Activated T-helper 17 cell treated with anti-CD3 and anti-CD28 coated beads, Interleukin-2, amount 50 U/mL, for 72 hours (primary cell): ENCODE data around the gene FHL2. TPM values are rescaled to one million over a fixed set of nuclear protein-coding genes. Genes with fewer than 3 reads are reported as not detected.

ENCODE experiments used
- ATAC-seq: fragments of 150-1000 bp; cut with Tn5 transposase; replicated peaks from 2 replicates; pipeline ENCODE4 v1.10.0; 2021; ENCODE audit warnings: mild to moderate bottlenecking, moderate library complexity
- H3K27ac Mint-ChIP-seq: one replicate; pipeline ENCODE4 v1.8.0; 2022; ENCODE audit warnings: mixed read lengths
- H3K27me3 Mint-ChIP-seq: one replicate; pipeline ENCODE4 v1.8.0; 2022; ENCODE audit warnings: mixed read lengths
- H3K36me3 Mint-ChIP-seq: one replicate; pipeline ENCODE4 v1.8.0; 2022; ENCODE audit warnings: low read depth, mild to moderate bottlenecking, mixed read lengths
- H3K4me1 Mint-ChIP-seq: one replicate; pipeline ENCODE4 v1.8.0; 2022; ENCODE audit warnings: mixed read lengths
- H3K4me3 Mint-ChIP-seq: one replicate; pipeline ENCODE4 v1.8.0; 2022; ENCODE audit warnings: mild to moderate bottlenecking, mixed read lengths
- H3K9me3 Mint-ChIP-seq: one replicate; pipeline ENCODE4 v1.8.0; 2022; ENCODE audit warnings: mixed read lengths
- total RNA-seq, 2 donors: library from RNA; stranded (reverse); gene quantifications; one replicate each; pipeline ENCODE4 v1.2.3, GENCODE V29; 2022

The FHL2 gene
- total RNA-seq, 2 donors from 2014 or later: 2.2 to 2.3 TPM

- Mint-ChIP-seq H3K27ac (no peak overlapping the region), H3K4me1 (peaks cover 4% of the 10 kb centered on the region), H3K27me3 (peaks cover 19% of the 10 kb centered on the region), H3K36me3 (no peaks in the 10 kb centered on the region), H3K9me3 (no peaks in the 10 kb centered on the region), H3K4me3 (peak overlapping the region; percentile 31)
- ATAC-seq: no peak
Measured at GRCh38 chr2:105397025-105397722, 1.7 kb downstream of the FHL2 start.

GRCh38 chr2:105396254-105397024, 2.4 kb downstream of the FHL2 start:
- Mint-ChIP-seq H3K27me3 (peaks cover 16% of the 10 kb centered on the region), H3K4me3 (no peak overlapping the region), H3K36me3 (no peaks in the 10 kb centered on the region), H3K4me1 (peaks cover 4% of the 10 kb centered on the region), H3K9me3 (no peaks in the 10 kb centered on the region), H3K27ac (peak overlapping the region; percentile 34)
- ATAC-seq: peak; percentile 86

GRCh38 chr2:105395691-105396090, 3.2 kb downstream of the FHL2 start:
- no peaks in the 10 kb centered on the region for H3K36me3 Mint-ChIP-seq
- no peak overlapping the region for H3K4me3 Mint-ChIP-seq
- H3K27ac Mint-ChIP-seq: no peak overlapping the region
- peaks cover 4% of the 10 kb centered on the region for H3K4me1 Mint-ChIP-seq
- H3K27me3 Mint-ChIP-seq: peaks cover 16% of the 10 kb centered on the region
- ATAC-seq: no peak
- no peaks in the 10 kb centered on the region for H3K9me3 Mint-ChIP-seq

GRCh38 chr2:105394951-105395611, 3.8 kb downstream of the FHL2 start:
- Mint-ChIP-seq H3K27ac (no peak overlapping the region), H3K27me3 (peaks cover 16% of the 10 kb centered on the region), H3K4me1 (peaks cover 4% of the 10 kb centered on the region), H3K36me3 (no peaks in the 10 kb centered on the region), H3K9me3 (no peaks in the 10 kb centered on the region), H3K4me3 (no peak overlapping the region)
- ATAC-seq: no peak

- Mint-ChIP-seq H3K27me3 (peaks cover 9% of the 10 kb centered on the region), H3K36me3 (no peaks in the 10 kb centered on the region), H3K4me1 (peaks cover 4% of the 10 kb centered on the region), H3K4me3 (no peak overlapping the region), H3K9me3 (no peaks in the 10 kb centered on the region), H3K27ac (no peak overlapping the region)
- no peak for ATAC-seq
Measured at GRCh38 chr2:105393373-105394055, 5.3 kb downstream of the FHL2 start.

GRCh38 chr2:105391763-105392662, 6.8 kb downstream of the FHL2 start:
- Mint-ChIP-seq H3K9me3 (no peaks in the 10 kb centered on the region), H3K36me3 (no peaks in the 10 kb centered on the region), H3K4me1 (peaks cover 4% of the 10 kb centered on the region), H3K4me3 (no peak overlapping the region), H3K27me3 (peaks cover 9% of the 10 kb centered on the region), H3K27ac (no peak overlapping the region)
- no peak for ATAC-seq

- ATAC-seq: no peak
- no peak overlapping the region for H3K27ac Mint-ChIP-seq
- H3K9me3 Mint-ChIP-seq: no peaks in the 10 kb centered on the region
- no peak overlapping the region for H3K4me3 Mint-ChIP-seq
- no peaks in the 10 kb centered on the region for H3K36me3 Mint-ChIP-seq
- no peaks in the 10 kb centered on the region for H3K4me1 Mint-ChIP-seq
- H3K27me3 Mint-ChIP-seq: peaks cover 6% of the 10 kb centered on the region
Measured at GRCh38 chr2:105391058-105391627, 7.7 kb downstream of the FHL2 start.

GRCh38 chr2:105390454-105390853, 8.4 kb downstream of the FHL2 start:
- H3K4me3 Mint-ChIP-seq: no peak overlapping the region
- H3K4me1 Mint-ChIP-seq: no peaks in the 10 kb centered on the region
- H3K27me3 Mint-ChIP-seq: peaks cover 2% of the 10 kb centered on the region
- H3K9me3 Mint-ChIP-seq: no peaks in the 10 kb centered on the region
- H3K27ac Mint-ChIP-seq: no peak overlapping the region
- no peak for ATAC-seq
- H3K36me3 Mint-ChIP-seq: no peaks in the 10 kb centered on the region

- H3K27me3 Mint-ChIP-seq: no peaks in the 10 kb centered on the region
- ATAC-seq: no peak
Measured at GRCh38 chr2:105388971-105389381, 9.9 kb downstream of the FHL2 start.

GRCh38 chr2:105387225-105387624, 11.6 kb downstream of the FHL2 start:
- no peak for ATAC-seq
- Mint-ChIP-seq H3K9me3 (no peaks in the 10 kb centered on the region), H3K36me3 (no peaks in the 10 kb centered on the region), H3K27ac (no peak overlapping the region), H3K27me3 (no peaks in the 10 kb centered on the region), H3K4me1 (no peaks in the 10 kb centered on the region), H3K4me3 (no peak overlapping the region)

More at GRCh38 chr2:105388971-105389381, 9.9 kb downstream of the FHL2 start:
- Mint-ChIP-seq H3K27ac (no peak overlapping the region), H3K4me1 (no peaks in the 10 kb centered on the region), H3K4me3 (no peak overlapping the region), H3K9me3 (no peaks in the 10 kb centered on the region), H3K36me3 (no peaks in the 10 kb centered on the region)

- Mint-ChIP-seq H3K27me3 (no peaks in the 10 kb centered on the region), H3K27ac (no peak overlapping the region), H3K9me3 (no peaks in the 10 kb centered on the region), H3K4me3 (no peak overlapping the region), H3K4me1 (no peaks in the 10 kb centered on the region), H3K36me3 (no peaks in the 10 kb centered on the region)
- no peak for ATAC-seq
Measured at GRCh38 chr2:105385731-105386540, 12.9 kb downstream of the FHL2 start.

GRCh38 chr2:105384861-105385260, 14.0 kb downstream of the FHL2 start:
- H3K4me1 Mint-ChIP-seq: no peaks in the 10 kb centered on the region
- H3K9me3 Mint-ChIP-seq: no peaks in the 10 kb centered on the region
- H3K36me3 Mint-ChIP-seq: no peaks in the 10 kb centered on the region
- H3K27ac Mint-ChIP-seq: no peak overlapping the region
- H3K4me3 Mint-ChIP-seq: no peak overlapping the region
- ATAC-seq: no peak
- H3K27me3 Mint-ChIP-seq: no peaks in the 10 kb centered on the region

GRCh38 chr2:105384216-105384615, 14.6 kb downstream of the FHL2 start:
- H3K4me3 Mint-ChIP-seq: no peak overlapping the region
- H3K9me3 Mint-ChIP-seq: no peaks in the 10 kb centered on the region
- no peaks in the 10 kb centered on the region for H3K36me3 Mint-ChIP-seq
- no peak overlapping the region for H3K27ac Mint-ChIP-seq
- no peaks in the 10 kb centered on the region for H3K4me1 Mint-ChIP-seq
- no peaks in the 10 kb centered on the region for H3K27me3 Mint-ChIP-seq
- no peak for ATAC-seq
